GM12872 (cell line): ENCODE data around the gene MACROD2.

ENCODE experiments used
- TF ChIP-seq, protein P1 (sequence below): IDR thresholded peaks from 3 replicates; pipeline ENCODE4 v1.5.1; 2011; ENCODE audit warnings: low read depth, mild to moderate bottlenecking, low read length, moderate library complexity; ENCODE audit not compliant: insufficient read depth

Gene MACROD2

DNA sequence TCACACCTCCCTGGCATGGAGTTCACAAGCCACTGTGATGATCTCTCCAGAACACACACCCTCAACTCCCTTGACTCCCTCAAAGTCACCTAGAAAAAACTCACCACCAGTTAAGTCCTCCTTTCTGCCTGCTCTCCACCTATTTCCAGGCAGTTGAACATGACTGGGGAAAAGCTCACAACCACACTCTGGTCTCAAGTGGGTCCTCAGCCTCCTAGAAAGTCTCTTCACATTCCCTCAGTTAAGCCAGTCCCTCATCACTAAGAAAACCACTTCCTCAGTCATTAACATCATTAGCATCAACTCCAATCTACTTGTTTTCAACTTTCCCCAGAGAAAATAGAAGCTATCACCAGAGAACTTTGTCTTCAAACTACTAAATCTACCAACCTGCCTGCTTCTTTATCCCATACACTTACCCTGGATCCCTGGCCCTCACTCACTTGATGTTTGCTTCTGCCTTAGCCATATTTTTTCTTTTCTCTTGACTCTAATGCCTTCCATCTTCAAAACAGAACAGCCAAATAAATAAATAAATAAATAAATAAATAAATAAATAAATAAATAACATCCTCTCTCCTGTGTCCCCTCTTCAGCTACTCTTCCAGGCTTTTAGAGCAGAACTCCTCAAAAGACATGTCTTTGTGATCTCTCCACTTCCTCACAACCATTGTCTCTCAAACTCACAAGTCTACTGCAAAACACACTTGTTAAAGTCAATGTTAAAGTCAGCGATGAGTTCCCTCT, 1084.5 kb downstream of the MACROD2 start:
- TF ChIP-seq, protein P1, sequence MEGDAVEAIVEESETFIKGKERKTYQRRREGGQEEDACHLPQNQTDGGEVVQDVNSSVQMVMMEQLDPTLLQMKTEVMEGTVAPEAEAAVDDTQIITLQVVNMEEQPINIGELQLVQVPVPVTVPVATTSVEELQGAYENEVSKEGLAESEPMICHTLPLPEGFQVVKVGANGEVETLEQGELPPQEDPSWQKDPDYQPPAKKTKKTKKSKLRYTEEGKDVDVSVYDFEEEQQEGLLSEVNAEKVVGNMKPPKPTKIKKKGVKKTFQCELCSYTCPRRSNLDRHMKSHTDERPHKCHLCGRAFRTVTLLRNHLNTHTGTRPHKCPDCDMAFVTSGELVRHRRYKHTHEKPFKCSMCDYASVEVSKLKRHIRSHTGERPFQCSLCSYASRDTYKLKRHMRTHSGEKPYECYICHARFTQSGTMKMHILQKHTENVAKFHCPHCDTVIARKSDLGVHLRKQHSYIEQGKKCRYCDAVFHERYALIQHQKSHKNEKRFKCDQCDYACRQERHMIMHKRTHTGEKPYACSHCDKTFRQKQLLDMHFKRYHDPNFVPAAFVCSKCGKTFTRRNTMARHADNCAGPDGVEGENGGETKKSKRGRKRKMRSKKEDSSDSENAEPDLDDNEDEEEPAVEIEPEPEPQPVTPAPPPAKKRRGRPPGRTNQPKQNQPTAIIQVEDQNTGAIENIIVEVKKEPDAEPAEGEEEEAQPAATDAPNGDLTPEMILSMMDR, result no peak

DNA sequence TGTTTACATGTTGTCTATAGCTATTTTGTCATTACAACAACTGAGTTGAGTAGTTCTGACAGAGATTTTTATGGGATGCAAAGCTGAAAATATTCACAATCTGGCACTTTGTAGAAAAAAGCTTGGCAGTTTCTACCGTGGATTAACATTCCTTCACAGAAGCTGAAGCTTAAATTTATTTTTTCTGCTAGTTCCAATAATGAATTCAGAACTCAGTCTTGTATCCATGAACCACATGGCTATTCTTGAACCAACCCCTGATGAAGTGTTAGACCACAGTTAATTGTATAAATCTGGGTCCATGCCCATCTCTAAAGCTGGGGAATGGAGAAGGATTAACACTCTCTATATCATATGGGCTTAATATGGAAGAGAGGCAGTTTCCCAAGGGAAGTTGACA, 1085.9 kb downstream of the MACROD2 start:
- TF ChIP-seq, protein P1, result no peak

DNA sequence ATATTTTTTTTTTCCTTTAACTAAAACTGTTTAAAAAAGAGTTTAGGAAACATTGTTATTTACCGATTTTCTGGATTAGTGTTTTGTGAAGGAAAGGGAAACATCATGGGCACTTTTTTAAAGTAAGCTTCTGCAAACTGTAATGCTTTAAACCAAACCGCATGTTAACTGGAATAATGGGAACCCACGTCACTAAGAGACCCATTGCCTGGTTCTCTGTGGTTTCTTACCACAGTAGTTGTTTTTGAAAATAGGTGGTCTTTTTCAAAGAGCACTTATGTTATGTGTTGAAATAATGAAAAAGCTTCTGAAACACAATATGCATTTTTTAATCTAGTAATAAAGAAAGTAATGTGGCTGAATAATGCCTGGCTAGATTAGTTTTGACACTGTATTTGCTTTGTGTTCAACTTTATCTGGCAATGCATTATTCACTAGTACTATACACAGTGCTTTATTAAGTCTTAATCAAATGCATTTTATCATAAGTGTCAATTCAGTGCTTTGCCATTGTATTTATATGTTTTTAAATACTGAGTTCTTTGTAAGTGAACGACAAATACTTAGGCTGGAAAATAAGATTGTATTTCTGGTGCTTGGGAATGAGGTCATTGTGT, 1096.2 kb downstream of the MACROD2 start:
- TF ChIP-seq, protein P1, result no peak

DNA sequence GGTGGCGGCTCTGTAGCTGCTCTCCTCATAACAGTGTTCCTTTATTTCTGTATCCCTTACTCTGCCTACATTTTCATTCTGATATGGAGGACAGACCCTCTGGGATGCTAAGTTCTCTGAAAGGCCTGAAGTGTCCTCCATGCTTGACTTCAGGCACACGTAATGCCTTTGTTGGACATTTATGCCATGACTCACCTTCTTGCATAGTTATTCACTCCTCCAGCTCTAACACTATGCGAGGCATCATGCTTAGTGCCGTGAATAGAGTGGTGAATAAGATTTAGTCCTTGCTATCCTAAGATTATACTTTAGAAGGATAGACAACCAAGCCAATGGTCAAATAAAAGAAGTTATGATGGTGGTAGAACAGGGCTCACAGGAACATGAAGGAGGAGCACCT, 1103.0 kb downstream of the MACROD2 start:
- TF ChIP-seq, protein P1, result no peak

DNA sequence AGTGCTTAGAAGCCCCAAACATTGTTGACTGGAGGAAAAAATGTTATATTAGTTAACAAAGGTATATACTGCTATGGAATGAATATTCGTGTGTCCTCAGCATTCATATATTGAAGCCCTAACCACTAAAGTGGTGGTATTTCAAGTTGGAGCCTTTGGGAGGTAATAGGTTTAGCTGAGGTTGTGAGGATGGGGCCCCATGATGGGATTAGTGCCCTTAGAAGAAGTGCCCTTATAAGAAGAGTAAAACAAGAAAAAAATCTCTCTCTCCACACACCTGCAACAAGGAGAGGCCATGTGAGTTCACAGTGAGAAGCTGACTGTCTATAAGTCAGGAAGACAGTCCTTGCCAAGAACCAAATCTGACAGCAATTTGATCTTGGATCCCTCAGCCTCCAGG, 1103.8 kb downstream of the MACROD2 start:
- TF ChIP-seq, protein P1, result no peak

DNA sequence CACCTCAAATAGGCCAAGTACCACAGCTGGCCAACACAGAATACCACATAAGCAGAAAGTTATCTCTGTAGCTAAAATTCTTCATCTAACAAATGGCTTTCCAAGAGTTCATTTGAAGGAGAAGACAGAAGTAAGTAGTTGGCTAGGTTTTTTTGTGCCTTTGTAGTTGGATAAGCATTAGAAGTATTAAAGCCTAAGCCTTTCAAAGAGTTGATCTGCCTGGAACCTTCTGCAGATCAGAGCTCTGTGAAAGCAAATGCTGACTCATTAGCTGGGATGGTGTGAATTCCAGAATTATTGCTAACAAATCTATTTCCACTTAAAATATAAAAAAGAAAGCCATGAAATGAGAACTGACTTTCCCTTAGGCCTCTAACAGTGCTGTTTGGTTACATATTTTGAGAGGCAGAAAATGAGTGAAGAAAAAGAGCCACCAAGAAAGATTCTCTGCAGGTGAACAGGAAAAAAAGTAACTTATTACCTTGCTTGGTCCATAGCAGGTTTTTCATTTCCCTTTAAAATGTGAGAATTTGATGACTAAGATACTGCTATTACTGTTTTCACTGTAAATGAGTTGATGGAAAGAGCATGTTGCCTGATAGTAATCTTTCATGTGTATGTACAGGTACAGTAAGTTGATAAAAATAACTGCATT, 1105.3 kb downstream of the MACROD2 start:
- TF ChIP-seq, protein P1, result no peak

DNA sequence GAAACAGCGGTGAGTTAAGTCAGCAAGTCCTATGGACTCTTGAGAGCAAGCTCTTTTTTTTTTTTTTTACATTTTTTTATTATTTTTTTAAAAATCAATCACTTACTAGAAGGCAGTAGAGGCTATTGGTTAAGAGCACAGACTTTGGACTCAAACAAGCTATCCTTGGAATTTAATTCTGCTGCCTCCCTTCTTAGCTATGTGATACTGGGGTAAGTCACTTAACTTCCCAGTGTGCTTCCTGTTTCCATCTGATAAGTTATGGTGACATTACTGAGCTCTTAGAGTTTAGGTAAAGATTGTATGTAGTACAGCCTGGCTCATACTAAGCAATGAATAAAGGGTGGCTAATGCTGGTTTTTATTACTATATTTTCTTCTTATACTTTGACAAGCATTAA, 1112.6 kb downstream of the MACROD2 start:
- TF ChIP-seq, protein P1, result no peak
